OCI-LY7 (cell line): ENCODE results near the gene SUN2. TPM values are rescaled to one million over a fixed set of nuclear protein-coding genes. Genes with fewer than 3 reads are reported as not detected.
A peak's percentile ranks its signal among the peaks of the same experiment; 100 is the strongest.

Source experiments
- BruUV-seq: library from RNA; stranded (reverse); fragments of 400-500 nt; replicated peaks from 2 replicates; lab custom pipeline; 2021; lab: Mats Ljungman, UMichigan
- CTCF ChIA-PET: fragments of 300-600 bp; sonication (Branson Sonifier 250); formaldehyde crosslinking; loops from one replicate; lab custom pipeline; 2022; ENCODE audit warnings: antibody characterized with exemption; ENCODE audit not compliant: unreplicated experiment; lab: Charles Lee
- POLR2A ChIA-PET: fragments of 300-600 bp; sonication (Branson Sonifier 250); formaldehyde crosslinking; loops from one replicate; lab custom pipeline; 2022; ENCODE audit warnings: antibody characterized with exemption; lab: Charles Lee
- DNase-seq: peaks from one replicate; pipeline ENCODE4 v3.0.0-alpha.2; 2015; ENCODE audit warnings: low spot score
- H2AFZ ChIP-seq: fragments of 200-600 bp; sonication (generic), shearing (Covaris generic); 2 replicates; pipeline ENCODE4 v1.6.1; 2014; ENCODE audit warnings: mild to moderate bottlenecking, antibody characterized with exemption, low read length, moderate library complexity
- H3K27ac ChIP-seq: fragments of 200-600 bp; sonication (generic); 2 replicates; pipeline ENCODE4 v1.5.1; 2014; ENCODE audit warnings: mixed run types, low read depth, mild to moderate bottlenecking, moderate library complexity, low read length, inconsistent platforms; ENCODE audit not compliant: poor library complexity, severe bottlenecking
- H3K36me3 ChIP-seq: fragments of 200-600 bp; sonication (generic); 2 replicates; pipeline ENCODE4 v1.6.1; 2014; ENCODE audit warnings: mild to moderate bottlenecking, antibody characterized with exemption, low read length, moderate library complexity, mixed read lengths; ENCODE audit not compliant: insufficient read depth
- H3K4me1 ChIP-seq: fragments of 200-600 bp; sonication (generic); 2 replicates; pipeline ENCODE4 v1.5.1; 2014; ENCODE audit warnings: mild to moderate bottlenecking, low read length; ENCODE audit not compliant: insufficient read depth, poor library complexity, severe bottlenecking
- H3K4me2 ChIP-seq: fragments of 200-600 bp; sonication (generic); 2 replicates; pipeline ENCODE4 v1.6.1; 2014; ENCODE audit warnings: mild to moderate bottlenecking, low read length
- H3K4me3 ChIP-seq: fragments of 200-600 bp; sonication (generic); 2 replicates; pipeline ENCODE4 v1.5.1; 2014; ENCODE audit warnings: mild to moderate bottlenecking, low read depth, low read length; ENCODE audit not compliant: poor library complexity, severe bottlenecking
- H3K79me2 ChIP-seq: fragments of 200-600 bp; sonication (generic); 2 replicates; pipeline ENCODE4 v1.6.1; 2016; ENCODE audit warnings: low read depth, mild to moderate bottlenecking, low read length, moderate library complexity, mixed read lengths; ENCODE audit not compliant: insufficient read depth
- H3K9me2 ChIP-seq: fragments of 200-600 bp; sonication (generic); 2 replicates; pipeline ENCODE4 v1.6.1; 2016; ENCODE audit warnings: mild to moderate bottlenecking, low read length, mixed read lengths; ENCODE audit not compliant: insufficient read depth
- H3K9me3 ChIP-seq: fragments of 200-600 bp; sonication (generic); 2 replicates; pipeline ENCODE4 v1.6.1; 2014; ENCODE audit warnings: mild to moderate bottlenecking, mixed run types, low read length, mixed read lengths
- H4K20me1 ChIP-seq: fragments of 200-600 bp; sonication (generic); 2 replicates; pipeline ENCODE4 v1.6.1; 2014; ENCODE audit warnings: mild to moderate bottlenecking, antibody characterized with exemption, low read length, moderate library complexity, mixed read lengths; ENCODE audit not compliant: insufficient read depth
- EZH2phosphoT487 ChIP-seq: fragments of 200-600 bp; sonication (generic); IDR thresholded peaks from 2 replicates; pipeline ENCODE4 v1.6.1; 2018; ENCODE audit warnings: low read depth, borderline replicate concordance, mild to moderate bottlenecking, mixed run types, antibody characterized with exemption, low read length, moderate library complexity, mixed read lengths
- intact Hi-C: fragments of 100-400 bp; cut with micrococcal nuclease; formaldehyde crosslinking; loops from one replicate; pipeline ENCODE4 v1.10.0; 2022; ENCODE audit not compliant: unreplicated experiment
- total RNA-seq, 2 experiments: library from RNA; depleted of rRNA in 1 of 2; stranded (reverse); fragments of >200 nt in 1 of 2; shearing (Covaris generic) in 1 of 2; gene quantifications; 2 replicates each; pipeline ENCODE4 v1.2.3, GENCODE V29; 2014 to 2022
- TF ChIP-seq, protein P1 (sequence below): fragments of 200-600 bp; sonication (generic); conservative IDR thresholded peaks from 2 replicates; pipeline ENCODE4 v1.5.1; 2014; ENCODE audit warnings: mild to moderate bottlenecking, antibody characterized with exemption, low read length, moderate library complexity, mixed read lengths

The SUN2 gene
- total RNA-seq, 2 experiments from 2014 or later = 59.1 to 80.2 TPM

DNA sequence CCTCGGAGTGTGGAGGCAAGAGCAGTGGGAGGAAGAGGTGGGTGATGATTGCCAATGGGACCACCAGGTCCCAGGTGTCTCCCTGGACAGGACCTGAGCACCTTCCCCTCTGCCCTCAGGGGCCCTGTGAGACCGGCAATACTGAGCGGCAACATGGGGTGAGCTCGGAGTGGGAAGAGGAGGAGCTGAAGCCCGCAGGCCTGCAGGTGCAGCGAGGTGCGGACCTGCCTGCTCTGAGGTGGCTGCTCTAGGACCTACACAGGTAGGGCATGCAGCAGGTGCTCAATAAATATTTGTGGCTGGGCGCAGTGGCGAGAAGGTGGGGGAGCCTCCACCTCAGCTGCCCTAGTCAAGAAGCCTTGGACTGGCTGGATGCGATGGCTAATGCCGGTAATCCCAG is 12.2 kb upstream of the SUN2 start:
- Histone ChIP-seq H3K36me3 (no peaks in the 10 kb centered on the region), H3K9me3 (no peaks in the 10 kb centered on the region), H3K79me2 (no peaks in the 10 kb centered on the region), H3K4me1 (no peaks in the 10 kb centered on the region), H3K9me2 (no peaks in the 10 kb centered on the region), H3K4me2 (no peak overlapping the region), H3K4me3 (no peak overlapping the region), H2AFZ (no peak overlapping the region), H4K20me1 (no peaks in the 10 kb centered on the region), H3K27ac (no peak overlapping the region)
- intact Hi-C loops = loop anchor here (2.0 to 5.0 kb wide), 3 partner anchors 89 to 543 kb away; no protein-coding TSS in a partner anchor
- TF ChIP-seq EZH2phosphoT487 = no peak
- TF ChIP-seq, protein P1, sequence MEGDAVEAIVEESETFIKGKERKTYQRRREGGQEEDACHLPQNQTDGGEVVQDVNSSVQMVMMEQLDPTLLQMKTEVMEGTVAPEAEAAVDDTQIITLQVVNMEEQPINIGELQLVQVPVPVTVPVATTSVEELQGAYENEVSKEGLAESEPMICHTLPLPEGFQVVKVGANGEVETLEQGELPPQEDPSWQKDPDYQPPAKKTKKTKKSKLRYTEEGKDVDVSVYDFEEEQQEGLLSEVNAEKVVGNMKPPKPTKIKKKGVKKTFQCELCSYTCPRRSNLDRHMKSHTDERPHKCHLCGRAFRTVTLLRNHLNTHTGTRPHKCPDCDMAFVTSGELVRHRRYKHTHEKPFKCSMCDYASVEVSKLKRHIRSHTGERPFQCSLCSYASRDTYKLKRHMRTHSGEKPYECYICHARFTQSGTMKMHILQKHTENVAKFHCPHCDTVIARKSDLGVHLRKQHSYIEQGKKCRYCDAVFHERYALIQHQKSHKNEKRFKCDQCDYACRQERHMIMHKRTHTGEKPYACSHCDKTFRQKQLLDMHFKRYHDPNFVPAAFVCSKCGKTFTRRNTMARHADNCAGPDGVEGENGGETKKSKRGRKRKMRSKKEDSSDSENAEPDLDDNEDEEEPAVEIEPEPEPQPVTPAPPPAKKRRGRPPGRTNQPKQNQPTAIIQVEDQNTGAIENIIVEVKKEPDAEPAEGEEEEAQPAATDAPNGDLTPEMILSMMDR = no peak
- ChIA-PET CTCF (interaction anchor here (0.6 kb wide), 1 partner anchor 35 kb away, joined by 3 read pairs; no protein-coding TSS in a partner anchor), POLR2A (no interaction called here)
- DNase-seq = no peak
- no TSS peak for BruUV-seq

DNA sequence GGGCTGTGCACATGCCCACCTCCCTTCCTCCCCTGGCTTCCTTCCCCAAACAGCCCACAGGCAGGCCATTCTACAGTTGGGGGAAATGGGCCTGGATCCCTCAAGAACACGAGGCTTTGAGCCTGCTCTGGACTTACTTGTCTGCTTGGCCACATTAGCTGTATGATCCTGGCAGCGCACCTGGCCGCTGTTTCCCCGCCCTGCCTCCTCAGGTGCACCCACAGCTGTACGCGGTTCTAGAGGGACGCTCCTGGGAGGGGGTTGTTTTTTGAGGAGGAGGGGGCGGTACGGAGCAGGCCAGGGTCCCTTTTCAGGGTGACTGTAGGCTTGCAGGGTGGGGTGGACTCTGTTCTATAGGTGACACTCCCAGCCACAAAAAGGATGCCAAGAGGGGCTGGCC is 11.5 kb upstream of the SUN2 start:
- CTCF ChIA-PET = no interaction called here
- H3K27ac ChIP-seq = no peak overlapping the region
- H3K36me3 ChIP-seq = no peaks in the 10 kb centered on the region
- intact Hi-C loops = loop anchor here (5.0 kb wide), 2 partner anchors 90 to 355 kb away; no protein-coding TSS in a partner anchor
- H3K9me3 ChIP-seq = no peaks in the 10 kb centered on the region
- H3K4me2 ChIP-seq = no peak overlapping the region
- H3K4me3 ChIP-seq = no peak overlapping the region
- H4K20me1 ChIP-seq = no peaks in the 10 kb centered on the region
- no peak for TF ChIP-seq EZH2phosphoT487
- TF ChIP-seq, protein P1 = no peak
- no peak overlapping the region for H2AFZ ChIP-seq
- no TSS peak for BruUV-seq
- no peak for DNase-seq
- no peaks in the 10 kb centered on the region for H3K79me2 ChIP-seq
- POLR2A ChIA-PET = no interaction called here
- H3K4me1 ChIP-seq = no peaks in the 10 kb centered on the region
- H3K9me2 ChIP-seq = no peaks in the 10 kb centered on the region

DNA sequence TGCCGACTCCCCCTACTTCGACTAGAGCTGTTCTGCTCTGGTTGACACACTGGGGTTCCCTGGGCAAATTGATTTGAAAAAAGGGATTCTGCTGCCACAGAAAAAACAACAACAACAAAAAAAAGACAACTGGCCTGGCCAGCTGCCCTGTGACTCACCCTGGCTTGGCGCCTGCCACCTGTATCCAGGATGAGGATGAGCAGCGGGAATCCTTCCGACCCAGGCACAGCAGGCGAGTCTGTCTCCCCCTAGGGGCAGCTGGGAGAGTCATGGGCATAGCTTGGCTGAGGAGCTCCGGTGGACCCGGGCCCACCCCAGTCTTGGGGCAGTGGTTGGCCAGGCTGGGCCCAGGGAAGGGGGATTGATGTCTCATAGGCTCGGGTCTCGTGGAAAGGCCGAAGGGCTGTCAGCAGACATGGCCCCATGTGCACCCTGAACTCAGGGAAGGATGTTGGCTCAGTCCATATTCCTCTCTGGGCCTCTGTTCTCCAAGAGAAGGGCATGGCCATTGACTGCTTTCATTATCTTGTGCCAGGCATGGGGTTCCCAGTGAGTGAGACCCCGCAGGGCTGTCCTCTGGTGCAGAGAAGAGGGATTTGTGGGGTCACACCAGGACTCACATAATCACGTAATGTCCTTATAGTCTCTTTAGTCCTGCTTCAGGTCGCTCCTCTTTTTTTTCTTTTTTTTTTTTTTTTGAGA is 10.4 kb upstream of the SUN2 start:
- CTCF ChIA-PET = no interaction called here
- BruUV-seq = no TSS peak
- intact Hi-C loops = loop anchor here (5.0 kb wide), 2 partner anchors 91 to 356 kb away; no protein-coding TSS in a partner anchor
- H3K9me2 ChIP-seq = no peaks in the 10 kb centered on the region
- no peak overlapping the region for H3K27ac ChIP-seq
- H3K4me2 ChIP-seq = no peak overlapping the region
- no peaks in the 10 kb centered on the region for H3K36me3 ChIP-seq
- no peaks in the 10 kb centered on the region for H3K9me3 ChIP-seq
- TF ChIP-seq EZH2phosphoT487 = no peak
- TF ChIP-seq, protein P1 = peak; percentile 82
- H3K4me1 ChIP-seq = no peaks in the 10 kb centered on the region
- no peaks in the 10 kb centered on the region for H3K79me2 ChIP-seq
- no peaks in the 10 kb centered on the region for H4K20me1 ChIP-seq
- peak; percentile 26 for DNase-seq
- no peak overlapping the region for H3K4me3 ChIP-seq
- H2AFZ ChIP-seq = no peak overlapping the region
- POLR2A ChIA-PET = no interaction called here
